Glomerular visceral epithelial cell (primary cell): ENCODE measurements around the gene DYDC2.
A peak's percentile ranks its signal among the peaks of the same experiment; 100 is the strongest.
"Not testable (repeated sequence)": the region's sequence is repeated elsewhere in the genome, so short reads cannot be mapped to it uniquely, and the experiment has no call there.

Experiments
- DNase-seq: peaks from one replicate; pipeline ENCODE4 v3.0.0-alpha.2; 2016; ENCODE audit errors: extremely low spot score

The DYDC2 gene, protein sequence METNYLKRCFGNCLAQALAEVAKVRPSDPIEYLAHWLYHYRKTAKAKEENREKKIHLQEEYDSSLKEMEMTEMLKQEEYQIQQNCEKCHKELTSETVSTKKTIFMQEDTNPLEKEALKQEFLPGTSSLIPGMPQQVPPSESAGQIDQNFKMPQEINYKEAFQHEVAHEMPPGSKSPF

DNA sequence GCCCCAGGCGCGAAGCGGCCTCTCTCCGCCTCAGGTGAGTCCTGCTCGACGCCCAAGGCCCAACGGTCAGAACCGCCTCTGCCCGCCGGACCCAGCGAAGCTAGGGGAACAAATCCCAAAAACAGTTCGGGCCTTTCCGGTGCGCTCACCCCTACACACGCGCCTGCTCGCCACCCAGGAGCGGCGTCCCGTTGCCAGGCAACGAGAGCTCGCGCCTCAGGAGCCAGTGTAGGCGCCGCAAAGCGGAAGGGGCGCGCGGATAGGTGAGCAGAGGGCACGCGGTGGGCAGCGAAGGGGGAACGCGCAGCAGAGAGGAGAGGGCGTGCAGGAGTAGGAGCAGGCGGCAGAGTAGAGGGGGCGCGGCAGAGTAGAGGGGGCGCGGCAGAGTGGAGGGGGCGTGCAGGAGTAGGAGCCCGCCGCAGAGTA lies at the start of gene DYDC2, which contains the start of gene DYDC1:
DYDC2 (plus strand) TSS at position 219 of the 426 bp plus-strand sequence. CDS start 5,663 bp downstream, outside the sequence.
DYDC1 (minus strand) TSS at position 193 of the 426 bp plus-strand sequence. CDS start 4,154 bp downstream, outside the sequence.
- DNase-seq = peak; percentile 17

DNA sequence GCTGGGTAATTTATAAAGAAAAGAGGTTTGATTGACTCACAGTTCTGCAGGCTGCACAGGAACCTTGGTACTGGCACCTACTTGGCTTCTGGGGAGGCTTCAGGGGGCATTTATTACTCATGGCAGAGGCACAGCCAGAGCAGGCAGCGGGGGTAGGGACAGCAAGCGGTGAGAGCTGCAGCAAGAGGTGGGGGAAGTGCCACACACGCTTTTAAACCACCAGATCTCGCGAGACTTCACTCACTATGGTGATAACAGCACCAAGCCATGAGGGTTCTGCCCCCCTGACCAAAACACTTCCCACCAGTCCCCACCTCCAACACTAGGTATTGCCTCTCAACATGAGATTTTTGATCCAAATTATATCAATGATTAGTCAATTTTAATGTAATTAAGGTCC lies 43.1 kb upstream of the DYDC2 start:
- DNase-seq = no peak

DNA sequence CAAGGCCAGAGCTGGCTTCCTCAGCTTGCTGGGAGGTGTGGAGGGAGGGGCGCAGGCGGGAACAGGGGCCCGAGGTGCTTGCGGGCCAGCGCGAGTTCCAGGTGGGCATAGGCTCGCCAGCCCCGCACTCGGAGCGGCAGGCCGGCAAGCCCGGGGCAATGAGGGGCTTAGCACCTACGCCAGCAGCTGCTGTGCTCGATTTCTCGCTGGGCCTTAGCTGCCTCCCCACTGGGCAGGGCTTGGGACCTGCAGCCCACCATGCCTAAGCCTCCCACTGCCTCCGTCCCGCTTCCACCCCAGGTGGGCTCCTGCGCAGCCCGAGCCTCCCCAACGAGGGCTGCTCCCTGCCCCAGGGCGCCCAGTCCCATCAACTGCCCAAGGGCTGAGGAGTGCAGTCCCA lies 41.2 kb upstream of the DYDC2 start:
- DNase-seq = no peak

DNA sequence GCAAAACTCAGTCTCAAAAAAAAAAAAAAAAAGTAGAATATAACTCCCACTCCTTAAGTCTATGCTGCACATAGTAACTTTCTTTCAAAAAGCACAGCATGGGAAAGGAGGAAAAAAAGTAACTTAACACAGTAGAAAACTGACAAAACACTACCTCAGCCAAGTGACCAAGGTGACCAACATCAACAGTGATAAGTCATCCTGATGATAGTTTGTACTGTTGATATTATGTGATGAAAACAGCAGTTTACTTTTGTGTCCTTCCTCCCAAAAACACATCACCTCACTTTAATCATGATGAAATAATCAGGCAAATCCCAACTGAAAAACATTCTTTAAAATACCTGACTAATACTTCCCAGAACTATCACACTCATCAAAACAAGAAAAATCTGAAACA lies 37.8 kb upstream of the DYDC2 start:
- no peak for DNase-seq

DNA sequence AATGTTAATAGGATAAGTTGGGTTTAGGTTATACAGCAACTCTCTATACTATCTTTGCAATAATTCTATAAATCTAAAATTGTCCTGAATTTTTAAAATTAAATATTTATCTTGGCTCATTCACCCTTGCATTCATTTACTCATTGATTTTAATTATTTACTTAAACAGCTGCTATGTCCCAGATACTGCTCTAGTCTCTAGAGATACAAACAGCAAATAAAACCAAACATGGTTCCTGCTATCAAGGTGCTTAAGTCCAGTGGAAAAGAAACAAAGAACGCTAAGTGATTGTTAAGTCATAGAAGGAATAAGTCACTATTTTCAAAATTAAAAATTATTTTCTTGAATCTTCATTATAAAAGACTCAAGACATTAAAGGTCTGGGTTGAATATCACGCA lies 37.3 kb upstream of the DYDC2 start:
- no peak for DNase-seq

DNA sequence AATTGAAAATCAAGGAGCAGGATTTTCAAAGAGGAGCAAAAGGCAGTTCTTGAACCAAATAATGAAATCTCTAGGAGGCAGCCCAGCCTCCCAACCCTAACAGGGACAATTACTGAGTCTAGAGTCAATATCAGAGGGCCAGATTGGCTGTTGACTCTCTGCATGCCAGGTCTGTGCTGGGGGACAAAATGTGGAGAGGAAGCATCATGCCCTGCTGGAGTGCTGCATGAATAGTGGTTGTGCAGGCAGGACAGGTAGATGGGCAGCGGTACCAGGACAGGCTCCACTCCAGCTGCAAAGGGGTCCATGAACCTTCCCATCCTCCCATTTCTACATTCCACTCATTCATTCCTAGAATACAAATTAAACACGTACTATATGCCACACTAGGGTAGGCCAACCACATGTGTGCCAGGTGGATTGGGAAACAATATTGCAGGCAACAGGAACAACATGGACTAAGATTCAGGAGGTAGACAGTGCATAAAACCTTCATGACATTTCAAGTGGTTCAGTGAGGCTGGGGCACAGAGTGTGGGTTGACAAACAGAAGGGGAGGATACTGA lies 36.8 kb upstream of the DYDC2 start:
- no peak for DNase-seq

DNA sequence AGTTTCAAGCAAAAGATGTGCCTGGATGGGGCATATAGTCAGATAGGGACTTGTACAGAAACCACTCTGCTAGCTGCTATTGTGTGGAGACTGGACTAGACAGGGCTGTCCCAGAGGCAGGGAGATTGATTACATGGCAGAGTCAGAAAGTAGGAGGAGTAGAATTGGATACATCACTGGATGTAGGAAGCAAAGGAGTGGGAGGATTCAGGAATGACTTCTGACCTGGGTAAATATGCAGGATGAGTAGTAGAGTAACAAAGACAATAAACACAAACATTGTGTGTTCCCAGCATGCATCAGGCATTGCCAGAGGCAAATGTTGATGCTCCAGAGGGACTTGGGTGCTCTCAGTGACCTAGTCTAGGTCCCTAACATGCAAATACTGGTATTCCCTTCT lies 36.2 kb upstream of the DYDC2 start:
- DNase-seq = no peak

DNA sequence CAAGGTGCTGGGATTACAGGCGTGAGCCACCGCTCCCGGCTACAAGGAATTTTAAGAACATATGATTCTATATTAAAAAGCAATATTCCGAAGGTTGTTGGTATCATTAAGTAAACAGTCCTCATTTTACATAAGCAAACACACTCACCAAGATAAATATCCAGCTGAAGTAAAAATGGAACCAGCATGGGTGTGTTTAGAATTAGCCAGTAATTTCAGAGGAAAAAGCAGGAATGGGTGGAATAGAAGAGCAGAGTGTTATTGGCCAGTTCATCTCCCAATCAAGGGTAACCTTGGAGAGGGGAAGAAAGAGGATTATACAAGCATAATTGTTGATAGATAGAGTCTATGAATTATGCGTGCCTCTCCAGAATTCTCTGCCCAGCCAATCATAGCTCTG lies 35.4 kb upstream of the DYDC2 start:
- no peak for DNase-seq

DNA sequence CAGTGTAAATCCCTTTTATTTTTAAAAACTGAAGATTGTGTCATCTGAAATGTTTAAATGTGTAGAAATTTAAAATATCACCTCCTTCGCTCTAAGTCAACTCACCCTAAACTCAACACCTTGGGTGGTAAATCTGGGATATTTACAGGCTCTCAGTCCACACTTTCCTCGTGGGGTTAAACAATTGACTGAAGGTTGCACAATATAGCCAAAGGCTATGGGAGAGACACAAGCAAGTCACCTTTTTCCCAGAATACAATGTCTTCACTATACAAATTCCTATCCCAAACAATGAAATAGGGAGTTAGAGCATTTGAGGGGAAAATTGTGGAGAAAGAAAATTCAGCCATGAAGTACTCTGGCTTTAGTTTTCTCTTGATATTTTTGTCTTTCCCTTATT lies 34.4 kb upstream of the DYDC2 start:
- DNase-seq = no peak

DNA sequence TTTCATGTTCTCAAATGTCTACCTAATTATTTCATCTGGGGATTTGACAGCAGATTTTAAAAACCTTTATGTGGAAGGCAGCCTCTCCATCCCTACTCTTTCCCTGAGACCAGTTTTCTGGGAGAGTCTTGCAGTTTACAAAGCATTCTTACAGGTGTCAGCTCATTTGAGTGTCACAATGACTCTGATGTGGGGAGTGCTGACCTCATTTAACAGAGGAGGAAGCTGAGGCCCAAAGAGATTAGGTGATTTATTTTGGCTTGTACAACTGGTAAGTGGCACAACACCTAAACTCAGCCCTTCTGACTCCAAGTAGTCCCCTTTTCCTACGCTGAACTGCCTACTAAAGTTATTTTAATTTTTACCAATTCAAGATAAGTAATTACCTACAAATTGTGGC lies 33.9 kb upstream of the DYDC2 start:
- DNase-seq = no peak

DNA sequence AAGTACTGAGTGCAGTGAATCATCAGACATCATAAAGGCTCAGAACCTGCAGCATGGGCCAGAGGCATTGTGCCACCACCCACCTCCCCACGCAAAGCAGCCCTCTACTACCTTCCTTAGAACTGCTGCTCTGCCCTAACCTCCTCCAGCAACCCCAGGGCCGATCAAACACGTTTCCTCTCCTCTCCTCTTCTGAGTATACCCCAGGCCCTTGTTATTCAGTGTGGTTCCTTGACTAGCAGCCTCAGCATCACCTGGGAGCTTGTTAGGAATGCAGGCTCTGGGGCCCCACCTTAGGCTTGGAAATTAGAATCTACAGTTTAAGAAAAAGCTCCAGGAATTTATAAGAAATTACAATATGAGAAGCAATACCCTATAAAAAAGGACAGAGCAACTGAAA lies 33.3 kb upstream of the DYDC2 start:
- no peak for DNase-seq

DNA sequence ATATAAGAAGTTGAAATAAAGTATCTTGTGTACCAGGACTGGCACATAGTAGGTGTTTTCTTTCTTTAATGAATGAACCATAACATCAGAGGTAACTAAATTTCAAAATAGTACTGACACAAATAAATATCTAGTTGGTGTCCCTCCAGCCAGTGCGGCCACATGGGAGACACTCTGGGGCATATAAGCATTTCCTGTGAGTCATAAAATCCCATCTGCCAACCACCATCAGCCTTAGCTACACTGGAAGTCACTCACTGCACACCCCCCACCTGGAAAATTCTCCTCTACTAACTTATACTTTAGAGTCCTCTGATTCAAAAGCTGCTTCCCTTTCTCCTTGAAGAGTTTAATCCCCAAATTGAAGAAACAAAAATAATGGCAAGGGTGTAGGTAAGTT lies 32.5 kb upstream of the DYDC2 start:
- DNase-seq = peak; percentile 33

DNA sequence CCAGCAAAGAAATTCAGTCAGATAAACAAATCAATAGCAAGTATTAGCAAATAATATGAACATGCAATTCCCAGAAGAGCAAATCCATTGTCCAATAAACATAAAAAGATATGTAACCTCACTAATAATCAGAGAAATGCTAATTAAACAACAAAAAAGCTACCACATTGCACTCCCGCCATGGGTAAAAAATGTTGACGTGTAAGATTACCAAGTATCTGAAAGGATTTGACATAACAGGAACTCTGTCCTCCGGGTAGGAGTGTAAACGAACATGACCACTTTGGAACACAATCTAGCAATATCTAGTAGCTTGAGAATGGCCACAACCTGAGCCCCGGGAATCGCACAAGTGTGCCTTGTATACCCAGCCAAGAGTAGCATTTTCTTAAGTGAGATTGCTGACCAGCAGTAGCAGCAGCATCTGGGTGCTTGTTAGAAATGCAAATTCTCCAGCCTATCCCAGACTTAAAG lies 31.7 kb upstream of the DYDC2 start:
- no peak for DNase-seq

DNA sequence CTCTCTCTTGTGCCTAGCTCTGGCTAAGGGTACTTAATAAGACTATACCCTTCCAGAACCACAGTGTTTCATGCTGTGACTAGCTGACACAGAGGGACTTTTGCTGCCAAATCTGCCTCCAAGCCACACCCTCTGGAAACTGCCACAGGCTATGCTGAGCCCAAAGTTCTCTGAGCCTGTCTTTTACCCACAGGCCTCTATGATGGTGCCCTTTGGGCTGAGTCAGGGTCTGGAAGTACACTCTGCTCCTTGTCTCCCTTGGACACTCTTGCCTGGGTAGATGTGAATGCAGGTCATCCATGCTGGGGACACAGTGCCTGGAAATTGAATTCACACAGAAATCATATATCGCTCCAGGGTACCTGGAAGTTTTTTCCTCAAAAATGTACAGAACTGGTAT lies 22.6 kb upstream of the DYDC2 start:
- no peak for DNase-seq

DNA sequence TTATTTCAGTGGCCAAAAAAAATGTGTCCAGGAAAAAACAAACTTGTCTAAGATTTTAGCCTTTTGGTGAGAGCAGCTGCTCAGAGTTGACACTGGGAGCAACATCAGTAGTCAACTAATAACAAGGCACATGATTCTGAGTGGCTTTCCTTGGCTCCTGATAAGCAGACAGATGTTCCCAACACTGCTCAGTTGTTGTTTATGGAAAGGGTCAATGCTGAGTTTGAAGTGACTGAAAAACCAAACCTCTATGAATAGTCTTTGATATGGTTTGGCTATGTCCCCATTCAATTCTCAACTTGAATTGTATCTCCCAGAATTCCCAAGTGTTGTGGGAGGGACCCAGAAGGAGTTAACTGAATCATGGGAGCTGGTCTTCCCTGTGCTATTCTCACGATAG lies 12.3 kb upstream of the DYDC2 start:
- no peak for DNase-seq

DNA sequence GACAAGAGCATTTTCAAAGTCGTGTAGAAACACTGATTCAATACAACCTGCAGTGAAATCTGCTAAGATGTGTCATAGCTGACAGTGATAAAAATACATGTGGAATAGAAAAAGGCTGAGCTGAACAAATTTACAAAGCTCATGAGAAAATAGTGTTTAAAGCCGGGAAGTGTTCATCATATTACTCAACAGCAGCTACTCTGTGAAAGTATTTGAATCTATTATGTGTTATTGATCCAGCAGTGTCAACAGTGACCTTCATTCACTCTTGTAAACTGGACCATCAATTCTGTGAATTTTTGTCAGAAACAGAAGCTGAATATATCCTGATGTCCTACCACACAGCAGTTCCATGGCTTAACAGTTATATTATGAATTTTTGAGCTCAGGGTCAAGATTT lies 11.7 kb upstream of the DYDC2 start:
- DNase-seq = no peak

DNA sequence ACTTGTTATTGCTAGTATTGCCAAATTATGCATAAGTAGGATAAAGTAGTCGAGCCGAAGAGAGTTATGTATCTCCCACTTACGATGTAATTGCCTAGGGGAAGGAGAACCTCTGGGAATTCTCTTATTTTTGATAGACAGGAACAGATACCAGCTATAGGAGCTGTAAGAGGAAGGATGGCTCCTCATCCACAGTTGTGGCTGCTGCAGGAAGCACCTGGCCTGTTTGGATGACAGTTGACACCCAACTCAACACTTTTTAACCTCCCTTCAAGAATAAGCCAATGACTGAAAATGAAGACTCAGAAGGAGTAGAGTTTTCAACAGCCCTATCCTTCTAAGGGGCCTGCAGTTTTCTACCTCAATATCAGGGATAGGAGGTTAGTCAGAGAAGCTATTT lies 6.3 kb upstream of the DYDC2 start:
- no peak for DNase-seq

DNA sequence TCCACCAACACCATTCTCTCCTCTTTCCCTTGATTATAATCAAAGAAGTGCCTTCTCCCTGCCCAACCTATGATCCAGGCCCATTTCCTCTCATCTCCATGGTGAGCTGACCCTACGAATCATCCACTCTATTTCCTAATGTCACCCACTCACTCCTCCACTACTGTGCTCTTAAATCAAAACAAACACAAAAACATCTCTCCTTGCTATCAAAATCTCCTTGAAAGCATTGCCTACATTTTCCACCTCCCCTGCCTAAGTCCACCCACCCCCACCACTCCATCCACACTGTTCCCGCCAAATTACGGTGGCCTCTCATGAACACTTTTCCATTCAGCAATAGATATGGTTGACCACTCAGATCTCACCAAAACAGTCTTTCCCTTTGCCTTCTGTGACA lies 5.4 kb upstream of the DYDC2 start:
- no peak for DNase-seq

DNA sequence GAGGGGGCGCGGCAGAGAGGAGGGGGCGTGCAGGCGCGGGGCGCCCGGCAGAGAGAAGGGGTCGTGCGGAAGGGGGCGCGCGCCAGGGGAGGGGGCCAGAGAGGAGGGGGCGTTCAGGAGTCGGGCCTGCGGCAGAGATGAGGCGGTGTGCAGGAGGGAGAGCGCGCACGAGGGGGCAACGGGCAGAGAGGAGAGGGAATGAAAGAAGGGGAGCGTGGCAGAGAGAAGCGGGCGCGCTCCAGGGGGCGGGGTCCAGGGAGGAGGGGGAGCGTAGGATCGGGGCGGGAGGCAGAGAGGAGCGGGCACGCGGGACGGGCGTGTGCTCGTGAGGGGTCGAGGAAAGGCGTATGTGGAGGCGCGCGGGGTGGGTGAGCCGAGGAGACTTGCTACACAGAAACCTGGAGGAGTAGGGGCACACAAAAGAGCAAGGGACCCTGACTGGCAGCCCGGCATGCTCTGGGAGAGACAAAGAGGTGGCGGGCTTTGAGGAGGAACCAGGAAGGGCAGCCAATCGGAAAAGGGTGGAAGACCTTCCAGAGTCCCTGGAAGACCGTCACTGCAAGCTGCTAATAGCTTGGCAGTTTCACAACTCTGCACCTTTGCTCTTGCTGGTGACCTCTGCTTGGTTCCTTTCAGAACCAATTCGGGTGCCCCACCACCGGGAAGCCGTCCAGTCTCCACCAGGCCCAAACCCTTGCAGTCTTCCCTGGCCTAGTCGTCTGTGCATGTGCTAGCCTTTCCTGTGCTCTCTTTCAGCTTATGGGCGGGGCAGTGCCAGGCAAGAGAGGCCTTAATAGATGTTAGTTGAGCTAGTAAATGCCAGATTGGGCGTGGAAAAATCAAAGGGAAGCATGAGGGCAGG lies 639 bp downstream of the DYDC2 start:
- DNase-seq = no peak

DNA sequence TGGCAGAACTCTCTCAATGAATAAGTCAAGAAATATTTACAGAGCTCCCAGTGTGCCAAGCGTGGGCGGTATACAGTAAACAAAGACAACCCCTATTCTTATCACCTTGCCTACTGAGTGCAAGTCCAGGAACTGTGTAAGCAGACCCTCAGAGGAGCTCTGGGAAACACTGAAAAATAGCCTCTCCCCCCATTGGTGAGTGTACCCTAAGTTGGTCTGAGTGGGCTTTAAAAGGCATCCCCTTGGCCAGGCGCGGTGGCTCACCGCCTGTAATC lies 1.2 kb downstream of the DYDC2 start:
- no peak for DNase-seq

DNA sequence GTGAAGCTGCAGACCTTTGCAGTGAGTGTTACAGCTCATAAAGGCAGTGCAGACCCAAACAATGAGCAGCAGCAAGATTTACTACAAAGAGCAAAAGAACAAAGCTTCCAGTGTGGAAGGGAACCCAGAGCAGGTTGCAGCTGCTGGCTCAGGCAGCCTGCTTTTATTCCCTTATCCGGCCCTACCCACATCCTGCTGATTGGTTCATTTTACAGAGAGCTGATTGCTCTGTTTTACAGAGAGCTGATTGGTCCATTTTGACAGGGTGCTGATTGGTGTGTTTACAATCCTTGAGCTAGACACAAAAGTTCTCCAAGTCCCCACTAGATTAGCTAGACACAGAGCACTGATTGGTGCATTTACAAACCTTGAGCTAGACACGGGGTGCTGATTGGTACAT lies 2.3 kb downstream of the DYDC2 start:
- not testable (repeated sequence) for DNase-seq

DNA sequence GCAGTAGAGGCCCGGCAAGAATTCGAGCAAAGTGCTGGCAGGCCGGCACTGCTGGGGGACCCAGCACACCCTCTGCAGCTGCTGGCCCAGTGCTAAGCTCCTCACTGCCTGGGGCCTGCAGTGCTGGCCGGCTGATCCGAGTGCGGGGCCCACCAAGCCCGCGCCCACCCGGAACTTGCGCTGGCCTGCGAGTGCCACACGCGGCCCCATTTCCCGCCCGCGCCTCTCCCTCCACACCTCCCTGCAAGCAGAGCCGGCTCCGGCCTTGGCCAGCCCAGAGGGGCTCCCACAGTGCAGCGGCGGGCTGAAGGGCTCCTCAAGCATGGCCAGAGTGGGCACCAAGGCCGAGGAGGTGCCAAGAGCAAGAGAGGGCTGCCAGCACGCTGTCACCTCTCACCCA lies 3.1 kb downstream of the DYDC2 start:
- DNase-seq = no peak

DNA sequence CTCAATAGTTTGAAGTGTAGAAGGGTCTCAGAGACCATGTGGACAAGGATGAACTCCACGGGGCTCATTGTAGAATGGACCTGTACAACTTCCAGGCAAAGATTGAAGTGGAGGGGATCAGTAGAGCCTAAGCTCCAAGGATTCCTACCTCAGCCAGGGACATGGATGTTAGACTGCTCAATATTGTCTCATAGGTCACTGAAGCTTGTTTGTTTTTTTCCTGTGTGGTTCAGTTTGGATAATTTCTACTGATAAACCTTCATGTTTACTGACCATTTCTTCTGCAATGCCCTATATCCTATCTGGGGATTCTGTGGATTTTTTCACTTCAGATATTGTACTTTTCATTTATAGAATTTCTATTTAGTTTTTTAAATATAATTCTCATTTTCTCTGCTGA lies 8.9 kb downstream of the DYDC2 start:
- no peak for DNase-seq
